ENCODE results near the gene SLC7A11. TPM values are rescaled to one million over a fixed set of nuclear protein-coding genes. Genes with fewer than 3 reads are reported as not detected.

The SLC7A11 gene
- total RNA-seq, 1 experiment from 2014 or later, result 40.6 TPM

GRCh38 chr4:138279286-138279685, 37.1 kb upstream of the SLC7A11 start:
- CTCF ChIA-PET, result no interaction called here
- Histone ChIP-seq H3K4me3 (ENCODE audit: low read depth, low read length, poor library complexity, severe bottlenecking) (no peak overlapping the region), H3K9me3 (ENCODE audit: low read depth, low read length, poor library complexity, severe bottlenecking) (no peaks in the 10 kb centered on the region), H3K4me1 (ENCODE audit: insufficient read depth, low read length, poor library complexity, severe bottlenecking) (no peaks in the 10 kb centered on the region), H3K27ac (ENCODE audit: low read depth, low read length, poor library complexity, severe bottlenecking) (no peak overlapping the region), H3K27me3 (replicated peaks; ENCODE audit: insufficient read depth, low read depth, low read length, poor library complexity) (no peaks in the 10 kb centered on the region), H3K36me3 (ENCODE audit: insufficient read depth, low read length, poor library complexity, severe bottlenecking) (no peaks in the 10 kb centered on the region)
- BruUV-seq (replicated peaks), result no TSS peak
- intact Hi-C loops (cut with micrococcal nuclease; ENCODE audit: unreplicated experiment), result no loop called here
- DNase-seq (ENCODE audit: low spot score), result no peak
- POLR2A ChIA-PET (ENCODE audit: low non-redundant PET), result no interaction called here
- TF ChIP-seq EZH2 (IDR thresholded peaks at IDR 0.05; ENCODE audit: borderline replicate concordance, low read depth, low read length, poor library complexity, severe bottlenecking) (no peak), CTCF (conservative IDR thresholded peaks at IDR 0.05; ENCODE audit: low read depth, low read length) (no peak)

GRCh38 chr4:138277133-138277532, 35.0 kb upstream of the SLC7A11 start:
- Histone ChIP-seq H3K4me3 (ENCODE audit: low read depth, low read length, poor library complexity, severe bottlenecking) (no peak overlapping the region), H3K36me3 (ENCODE audit: insufficient read depth, low read length, poor library complexity, severe bottlenecking) (no peaks in the 10 kb centered on the region), H3K4me1 (ENCODE audit: insufficient read depth, low read length, poor library complexity, severe bottlenecking) (no peaks in the 10 kb centered on the region), H3K27ac (ENCODE audit: low read depth, low read length, poor library complexity, severe bottlenecking) (no peak overlapping the region), H3K9me3 (ENCODE audit: low read depth, low read length, poor library complexity, severe bottlenecking) (no peaks in the 10 kb centered on the region), H3K27me3 (replicated peaks; ENCODE audit: insufficient read depth, low read depth, low read length, poor library complexity) (no peaks in the 10 kb centered on the region)
- ChIA-PET POLR2A (ENCODE audit: low non-redundant PET) (no interaction called here), CTCF (no interaction called here)
- TF ChIP-seq CTCF (conservative IDR thresholded peaks at IDR 0.05; ENCODE audit: low read depth, low read length) (no peak), EZH2 (IDR thresholded peaks at IDR 0.05; ENCODE audit: borderline replicate concordance, low read depth, low read length, poor library complexity, severe bottlenecking) (no peak)
- intact Hi-C loops (cut with micrococcal nuclease; ENCODE audit: unreplicated experiment), result no loop called here
- no peak for DNase-seq (ENCODE audit: low spot score)
- no TSS peak for BruUV-seq (replicated peaks)

- no peak for DNase-seq (ENCODE audit: low spot score)
- Histone ChIP-seq H3K27me3 (replicated peaks; ENCODE audit: insufficient read depth, low read depth, low read length, poor library complexity) (no peaks in the 10 kb centered on the region), H3K36me3 (ENCODE audit: insufficient read depth, low read length, poor library complexity, severe bottlenecking) (no peaks in the 10 kb centered on the region), H3K27ac (ENCODE audit: low read depth, low read length, poor library complexity, severe bottlenecking) (no peak overlapping the region), H3K4me3 (ENCODE audit: low read depth, low read length, poor library complexity, severe bottlenecking) (no peak overlapping the region), H3K4me1 (ENCODE audit: insufficient read depth, low read length, poor library complexity, severe bottlenecking) (no peaks in the 10 kb centered on the region), H3K9me3 (ENCODE audit: low read depth, low read length, poor library complexity, severe bottlenecking) (no peaks in the 10 kb centered on the region)
- ChIA-PET CTCF (no interaction called here), POLR2A (ENCODE audit: low non-redundant PET) (no interaction called here)
- BruUV-seq (replicated peaks), result no TSS peak
- TF ChIP-seq EZH2 (IDR thresholded peaks at IDR 0.05; ENCODE audit: borderline replicate concordance, low read depth, low read length, poor library complexity, severe bottlenecking), result no peak
- no peak for TF ChIP-seq CTCF (conservative IDR thresholded peaks at IDR 0.05; ENCODE audit: low read depth, low read length)
- intact Hi-C loops (cut with micrococcal nuclease; ENCODE audit: unreplicated experiment), result no loop called here
Measured at GRCh38 chr4:138275963-138276621, 33.9 kb upstream of the SLC7A11 start.

Measured in A673 (cell line).